ENCODE measurements around the gene TUBGCP3. TPM values are rescaled to one million over a fixed set of nuclear protein-coding genes. Genes with fewer than 3 reads are reported as not detected.

Gene TUBGCP3
- total RNA-seq, 1 experiment from 2014 or later = 37.3 TPM

DNA sequence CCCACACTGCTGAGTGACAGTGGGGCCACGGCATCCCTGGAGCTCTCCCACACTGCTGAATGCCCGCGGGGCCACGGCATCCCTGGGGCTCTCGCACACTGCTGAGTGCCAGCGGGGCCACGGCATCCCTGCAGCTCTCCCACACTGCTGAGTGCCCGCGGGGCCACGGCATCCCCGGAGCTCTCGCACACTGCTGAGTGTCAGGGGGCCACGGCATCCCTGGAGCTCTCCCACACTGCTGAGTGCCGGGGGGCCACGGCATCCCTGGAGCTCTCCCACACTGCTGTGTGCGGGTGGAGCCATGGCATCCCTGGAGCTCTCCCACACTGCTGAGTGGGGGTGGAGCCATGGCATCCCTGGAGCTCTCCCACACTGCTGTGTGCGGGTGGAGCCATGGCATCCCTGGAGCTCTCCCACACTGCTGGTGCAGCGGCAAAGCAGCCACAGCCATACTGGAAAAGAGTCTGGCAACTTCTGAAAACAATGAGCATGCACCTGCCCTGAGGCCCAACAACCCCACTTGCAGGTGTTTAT lies 8.6 kb downstream of the TUBGCP3 start:
- Mint-ChIP-seq H3K27me3 (ENCODE audit: low read depth) (no peaks in the 10 kb centered on the region), H3K9me3 (peaks cover 8 to 12% of the 10 kb centered on the region in 2 experiments), H3K4me3 (no peak overlapping the region), H3K27ac (no peak overlapping the region), H3K36me3 (ENCODE audit: insufficient read depth in 1 of 3, low read depth in 3 of 3) (peaks cover 12 to 24% (median 18%) of the 10 kb centered on the region in 3 experiments), H3K4me1 (peaks cover 29% of the 10 kb centered on the region in 2 experiments)
- no peak overlapping the region for H3K27ac ChIP-seq (ENCODE audit: insufficient read length, low read depth, low read length)
- H4K91ac ChIP-seq (ENCODE audit: insufficient read length, low read depth, low read length) = no peak overlapping the region
- H3K18ac ChIP-seq (ENCODE audit: insufficient read length, low read depth, low read length) = no peak overlapping the region
- H4K8ac ChIP-seq (replicated peaks; ENCODE audit: insufficient read length, low read depth, low read length) = no peak overlapping the region
- H2BK15ac ChIP-seq (ENCODE audit: low read depth, low read length) = no peak overlapping the region
- H3K23me2 ChIP-seq (ENCODE audit: insufficient read length, low read depth, low read length, poor library complexity, severe bottlenecking) = no peaks in the 10 kb centered on the region
- H2AFZ ChIP-seq (ENCODE audit: low read length) = no peak overlapping the region
- no peak overlapping the region for H2AK5ac ChIP-seq (ENCODE audit: insufficient read length, low read length)
- H3K4ac ChIP-seq (ENCODE audit: low read depth, low read length) = no peak overlapping the region
- H3K4me1 ChIP-seq (ENCODE audit: insufficient read depth, low read length) = no peaks in the 10 kb centered on the region; the same call in 1 of the 2 replicates
- H3K4me2 ChIP-seq (ENCODE audit: insufficient read depth, insufficient read length, low read length) = no peak overlapping the region
- no peaks in the 10 kb centered on the region for H3K27me3 ChIP-seq (ENCODE audit: insufficient read depth, low read length)
- no peak overlapping the region for H3K9ac ChIP-seq (ENCODE audit: extremely low read depth, insufficient read length, low read length)
- no peak overlapping the region for H2BK20ac ChIP-seq (ENCODE audit: low read depth, low read length, poor library complexity, severe bottlenecking)
- H3K79me1 ChIP-seq (ENCODE audit: insufficient read depth, low read depth, low read length, poor library complexity, severe bottlenecking) = peaks cover 7% of the 10 kb centered on the region
- no peak overlapping the region for H2BK5ac ChIP-seq (ENCODE audit: insufficient read length, low read length)
- no peaks in the 10 kb centered on the region for H4K20me1 ChIP-seq (ENCODE audit: control insufficient read depth, insufficient read depth, insufficient read length)
- no peak overlapping the region for H2BK120ac ChIP-seq (ENCODE audit: low read depth, low read length, poor library complexity, severe bottlenecking)
- no peak for TF ChIP-seq CTCF (conservative IDR thresholded peaks at IDR 0.05)
- no peak overlapping the region for H3K23ac ChIP-seq (ENCODE audit: insufficient read length, low read depth, low read length)
- DNase-seq = no peak
- no peak overlapping the region for H3K56ac ChIP-seq (ENCODE audit: insufficient read length, low read depth, low read length)
- H4K5ac ChIP-seq (ENCODE audit: insufficient read length, low read depth, low read length) = no peak overlapping the region
- H3K14ac ChIP-seq (ENCODE audit: insufficient read depth, low read length) = no peak overlapping the region
- no CpG with 5 or more reads among the region's 18 CpGs for WGBS (ENCODE audit: extremely low coverage, insufficient read length, low lambda C conversion rate)
- H3K9me3 ChIP-seq (ENCODE audit: control insufficient read depth, low read depth, low read length) = no peaks in the 10 kb centered on the region
- H2BK12ac ChIP-seq (ENCODE audit: insufficient read length, low read depth, low read length) = no peak overlapping the region
- H3K79me2 ChIP-seq (ENCODE audit: insufficient read depth, low read length) = peaks cover 28% of the 10 kb centered on the region; the same call in 1 of the 2 replicates
- H3T11ph ChIP-seq (ENCODE audit: low read length) = no peak overlapping the region

Measured in H9 (cell line).